DOHH2 (cell line): ENCODE results near the gene MAD2L1BP.
A peak's percentile ranks its signal among the peaks of the same experiment; 100 is the strongest.

Source experiments
- H3F3A ChIP-seq: fragments of 200-600 bp; sonication (generic), shearing (Covaris generic); 2 replicates; pipeline ENCODE4 v1.6.0; 2016; ENCODE audit warnings: antibody characterized with exemption, mild to moderate bottlenecking; ENCODE audit not compliant: control insufficient read depth, insufficient read depth
- H3K27ac ChIP-seq: fragments of 200-600 bp; sonication (generic); 2 replicates; pipeline ENCODE4 v1.5.1; 2014; ENCODE audit warnings: low read depth, mild to moderate bottlenecking, low read length, moderate library complexity
- H3K27me3 ChIP-seq: fragments of 200-600 bp; sonication (generic); 2 replicates; pipeline ENCODE4 v1.6.1; 2014; ENCODE audit warnings: mild to moderate bottlenecking, low read length, mixed read lengths; ENCODE audit not compliant: control insufficient read depth
- H3K36me3 ChIP-seq: fragments of 200-600 bp; sonication (generic); 2 replicates; pipeline ENCODE4 v1.6.1; 2014; ENCODE audit warnings: mild to moderate bottlenecking, low read length, moderate library complexity, mixed read lengths; ENCODE audit not compliant: control insufficient read depth
- H3K4me1 ChIP-seq: fragments of 200-600 bp; sonication (generic); 2 replicates; pipeline ENCODE4 v1.6.1; 2014; ENCODE audit warnings: mild to moderate bottlenecking, low read length, mixed read lengths; ENCODE audit not compliant: control insufficient read depth
- H3K4me2 ChIP-seq: fragments of 200-600 bp; sonication (generic); 2 replicates; pipeline ENCODE4 v1.6.0; 2014; ENCODE audit warnings: mild to moderate bottlenecking, low read length, moderate library complexity
- H3K4me3 ChIP-seq: fragments of 200-600 bp; sonication (generic); 2 replicates; pipeline ENCODE4 v1.5.1; 2014; ENCODE audit warnings: mild to moderate bottlenecking, low read length, mixed read lengths
- H3K79me2 ChIP-seq: fragments of 200-600 bp; sonication (generic); 2 replicates; pipeline ENCODE4 v1.6.1; 2014; ENCODE audit warnings: mild to moderate bottlenecking, low read length, mixed read lengths; ENCODE audit not compliant: control insufficient read depth
- H3K9me2 ChIP-seq: fragments of 200-600 bp; sonication (generic); replicated peaks from 2 replicates; pipeline ENCODE4 v1.6.1; 2014; ENCODE audit warnings: mild to moderate bottlenecking, low read length, mixed read lengths; ENCODE audit not compliant: control insufficient read depth
- H3K9me3 ChIP-seq: fragments of 200-600 bp; sonication (generic); 2 replicates; pipeline ENCODE4 v1.6.1; 2014; ENCODE audit warnings: antibody characterized with exemption, low read length, mixed read lengths; ENCODE audit not compliant: control insufficient read depth, insufficient read depth
- H4K20me1 ChIP-seq: fragments of 200-600 bp; sonication (generic); 2 replicates; pipeline ENCODE4 v1.6.0; 2014; ENCODE audit warnings: low read depth, mild to moderate bottlenecking, antibody characterized with exemption, low read length, moderate library complexity; ENCODE audit not compliant: control insufficient read depth, insufficient read depth
- EZH2phosphoT487 ChIP-seq: fragments of 200-600 bp; sonication (generic); IDR thresholded peaks from 2 replicates; pipeline ENCODE4 v1.6.1; 2017; ENCODE audit warnings: borderline replicate concordance, mild to moderate bottlenecking, antibody characterized with exemption, low read length, moderate library complexity, mixed read lengths
- TF ChIP-seq, protein P1 (sequence below): fragments of 200-600 bp; sonication (generic); IDR thresholded peaks from one replicate; pipeline ENCODE4 v1.5.1; 2014; ENCODE audit warnings: antibody characterized with exemption, mild to moderate bottlenecking, low read depth, low read length; ENCODE audit not compliant: poor library complexity, severe bottlenecking

MAD2L1BP gene

DNA sequence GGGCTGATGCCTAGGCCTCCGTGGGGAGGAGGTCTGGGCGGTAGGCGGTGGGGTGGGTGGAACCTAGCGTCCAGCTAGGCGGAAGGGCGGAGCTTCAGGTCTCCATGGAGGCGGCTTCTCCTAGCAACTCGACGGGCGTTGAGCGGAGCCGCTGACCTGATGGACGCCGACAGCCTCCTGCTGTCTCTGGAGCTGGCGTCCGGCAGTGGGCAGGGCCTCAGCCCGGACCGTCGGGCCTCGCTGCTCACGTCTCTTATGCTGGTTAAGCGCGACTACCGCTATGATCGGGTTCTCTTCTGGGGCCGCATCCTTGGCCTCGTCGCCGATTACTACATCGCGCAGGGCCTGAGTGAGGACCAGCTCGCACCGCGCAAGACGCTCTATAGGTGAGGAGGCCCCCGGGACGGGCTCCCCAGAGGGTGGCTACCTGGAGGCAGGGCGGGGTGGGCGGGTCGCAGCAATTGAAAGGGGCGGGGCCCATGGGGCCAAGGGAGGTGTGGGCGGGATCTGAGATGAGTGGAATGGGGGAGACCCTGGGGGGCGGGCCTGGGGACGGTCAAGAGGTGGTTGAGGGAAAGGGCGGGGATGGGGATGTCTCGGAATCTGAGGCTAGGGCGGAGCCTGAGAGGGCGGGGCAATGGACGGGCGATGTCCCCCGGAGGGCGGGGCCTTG, 9.4 kb downstream of the MAD2L1BP start, which contains the start of gene RSPH9:
RSPH9 (plus strand) TSS at position 97 of the 673 bp plus-strand sequence; CDS start at position 160, 63 bp downstream.
- peaks cover 15% of the 10 kb centered on the region for H3K79me2 ChIP-seq
- H3K4me1 ChIP-seq, result peaks cover 8% of the 10 kb centered on the region
- H3K27ac ChIP-seq, result no peak within 1 kb of the TSS
- no peaks in the 10 kb centered on the region for H3K27me3 ChIP-seq
- H3K4me2 ChIP-seq, result peak within 1 kb of the TSS; percentile 58
- no peaks in the 10 kb centered on the region for H3K9me2 ChIP-seq
- peaks cover 10% of the 10 kb centered on the region; the same call in 1 of the 2 replicates for H3F3A ChIP-seq
- H3K4me3 ChIP-seq, result peak within 1 kb of the TSS; percentile 48
- TF ChIP-seq, protein P1, sequence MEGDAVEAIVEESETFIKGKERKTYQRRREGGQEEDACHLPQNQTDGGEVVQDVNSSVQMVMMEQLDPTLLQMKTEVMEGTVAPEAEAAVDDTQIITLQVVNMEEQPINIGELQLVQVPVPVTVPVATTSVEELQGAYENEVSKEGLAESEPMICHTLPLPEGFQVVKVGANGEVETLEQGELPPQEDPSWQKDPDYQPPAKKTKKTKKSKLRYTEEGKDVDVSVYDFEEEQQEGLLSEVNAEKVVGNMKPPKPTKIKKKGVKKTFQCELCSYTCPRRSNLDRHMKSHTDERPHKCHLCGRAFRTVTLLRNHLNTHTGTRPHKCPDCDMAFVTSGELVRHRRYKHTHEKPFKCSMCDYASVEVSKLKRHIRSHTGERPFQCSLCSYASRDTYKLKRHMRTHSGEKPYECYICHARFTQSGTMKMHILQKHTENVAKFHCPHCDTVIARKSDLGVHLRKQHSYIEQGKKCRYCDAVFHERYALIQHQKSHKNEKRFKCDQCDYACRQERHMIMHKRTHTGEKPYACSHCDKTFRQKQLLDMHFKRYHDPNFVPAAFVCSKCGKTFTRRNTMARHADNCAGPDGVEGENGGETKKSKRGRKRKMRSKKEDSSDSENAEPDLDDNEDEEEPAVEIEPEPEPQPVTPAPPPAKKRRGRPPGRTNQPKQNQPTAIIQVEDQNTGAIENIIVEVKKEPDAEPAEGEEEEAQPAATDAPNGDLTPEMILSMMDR, result no peak
- TF ChIP-seq EZH2phosphoT487, result no peak
- H3K9me3 ChIP-seq, result no peaks in the 10 kb centered on the region
- no peaks in the 10 kb centered on the region for H4K20me1 ChIP-seq
- peaks cover 21% of the 10 kb centered on the region for H3K36me3 ChIP-seq

DNA sequence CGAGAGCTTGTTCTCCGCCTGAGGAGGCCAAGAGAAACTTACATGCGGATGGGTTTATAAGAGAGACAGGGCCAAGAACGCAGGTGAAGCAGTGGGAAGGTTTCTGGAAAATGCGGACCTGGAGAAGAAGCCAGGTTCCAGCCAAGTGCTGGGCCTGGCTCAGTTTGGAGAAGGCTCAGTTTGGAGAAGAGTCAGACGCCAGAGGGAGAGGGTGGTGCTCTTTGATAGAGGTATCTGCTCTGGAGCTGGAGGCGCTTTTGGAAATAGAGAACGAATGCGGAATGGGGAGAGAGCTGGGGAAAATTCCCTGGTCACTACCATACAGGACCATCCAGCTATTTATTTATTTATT, 9.9 kb downstream of the MAD2L1BP start:
- peak overlapping the region; percentile 48 for H3K4me3 ChIP-seq
- no peaks in the 10 kb centered on the region for H3K9me3 ChIP-seq
- H3K79me2 ChIP-seq, result peaks cover 10% of the 10 kb centered on the region
- peaks cover 16% of the 10 kb centered on the region for H3K36me3 ChIP-seq
- H3K9me2 ChIP-seq, result no peaks in the 10 kb centered on the region
- H3F3A ChIP-seq, result peaks cover 10% of the 10 kb centered on the region; the same call in 1 of the 2 replicates
- peaks cover 8% of the 10 kb centered on the region for H3K4me1 ChIP-seq
- TF ChIP-seq, protein P1, result no peak
- no peak for TF ChIP-seq EZH2phosphoT487
- no peaks in the 10 kb centered on the region for H3K27me3 ChIP-seq
- H3K27ac ChIP-seq, result no peak overlapping the region
- H4K20me1 ChIP-seq, result no peaks in the 10 kb centered on the region
- H3K4me2 ChIP-seq, result peak overlapping the region; percentile 58

DNA sequence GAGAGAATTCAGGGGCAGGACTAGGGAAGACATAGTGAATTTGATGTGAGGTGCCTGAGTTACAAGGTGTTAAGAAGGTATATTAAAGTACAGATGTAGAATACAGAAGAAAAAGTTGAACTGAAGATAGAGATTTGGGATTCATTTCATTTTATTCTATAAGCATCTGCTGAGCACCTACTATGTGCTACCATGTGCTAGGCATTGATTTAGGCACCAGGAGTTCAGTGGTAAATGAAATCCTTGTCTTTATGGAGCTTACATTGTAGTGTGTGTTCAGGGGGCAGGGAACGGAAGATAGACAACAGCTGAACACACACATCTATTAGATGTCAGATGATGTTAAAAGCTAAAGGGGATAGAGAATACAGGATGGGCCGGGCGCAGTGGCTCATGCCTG, 12.0 kb downstream of the MAD2L1BP start:
- Histone ChIP-seq H3F3A (peaks cover 10% of the 10 kb centered on the region; the same call in 1 of the 2 replicates), H3K9me2 (no peaks in the 10 kb centered on the region), H3K27me3 (no peaks in the 10 kb centered on the region), H4K20me1 (no peaks in the 10 kb centered on the region), H3K27ac (no peak overlapping the region), H3K4me1 (peaks cover 8% of the 10 kb centered on the region), H3K4me3 (no peak overlapping the region), H3K4me2 (no peak overlapping the region), H3K79me2 (no peaks in the 10 kb centered on the region), H3K36me3 (peaks cover under 1% of the 10 kb centered on the region; the same call in 1 of the 2 replicates), H3K9me3 (no peaks in the 10 kb centered on the region)
- TF ChIP-seq EZH2phosphoT487, result no peak
- TF ChIP-seq, protein P1, result no peak
